ENCODE data around the gene NAP1L1. TPM values are rescaled to one million over a fixed set of nuclear protein-coding genes. Genes with fewer than 3 reads are reported as not detected.

NAP1L1 gene
- total RNA-seq, 1 experiment from 2014 or later: 837 TPM

DNA sequence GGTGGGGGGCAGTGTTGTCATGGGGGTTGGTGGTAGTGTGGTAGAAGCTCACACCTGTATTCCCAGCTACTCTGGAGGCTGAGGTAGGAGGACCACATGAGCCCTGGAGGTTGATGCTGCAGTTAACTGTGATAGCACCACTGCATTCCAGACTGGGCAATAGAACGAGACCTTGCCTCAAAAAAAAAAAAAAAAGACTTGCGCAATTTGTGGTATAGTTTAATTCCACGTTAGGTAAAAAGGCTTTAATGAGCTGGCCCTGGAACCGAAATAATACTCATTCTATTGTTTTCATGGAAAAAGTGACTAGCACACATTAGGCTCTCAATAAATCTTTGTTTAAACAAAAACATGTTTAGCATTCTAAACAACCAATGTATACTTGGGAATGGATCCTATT is 25.4 kb upstream of the NAP1L1 start:
- CTCF ChIA-PET: no interaction called here
- Histone ChIP-seq H3K4me1 (ENCODE audit: insufficient read depth, low read length, poor library complexity, severe bottlenecking) (no peaks in the 10 kb centered on the region), H3K36me3 (ENCODE audit: insufficient read depth, low read length, poor library complexity, severe bottlenecking) (no peaks in the 10 kb centered on the region), H3K27me3 (replicated peaks; ENCODE audit: insufficient read depth, low read depth, low read length, poor library complexity) (no peaks in the 10 kb centered on the region), H3K4me3 (ENCODE audit: low read depth, low read length, poor library complexity, severe bottlenecking) (no peak overlapping the region), H3K9me3 (ENCODE audit: low read depth, low read length, poor library complexity, severe bottlenecking) (no peaks in the 10 kb centered on the region), H3K27ac (ENCODE audit: low read depth, low read length, poor library complexity, severe bottlenecking) (no peak overlapping the region)
- TF ChIP-seq, protein P1, sequence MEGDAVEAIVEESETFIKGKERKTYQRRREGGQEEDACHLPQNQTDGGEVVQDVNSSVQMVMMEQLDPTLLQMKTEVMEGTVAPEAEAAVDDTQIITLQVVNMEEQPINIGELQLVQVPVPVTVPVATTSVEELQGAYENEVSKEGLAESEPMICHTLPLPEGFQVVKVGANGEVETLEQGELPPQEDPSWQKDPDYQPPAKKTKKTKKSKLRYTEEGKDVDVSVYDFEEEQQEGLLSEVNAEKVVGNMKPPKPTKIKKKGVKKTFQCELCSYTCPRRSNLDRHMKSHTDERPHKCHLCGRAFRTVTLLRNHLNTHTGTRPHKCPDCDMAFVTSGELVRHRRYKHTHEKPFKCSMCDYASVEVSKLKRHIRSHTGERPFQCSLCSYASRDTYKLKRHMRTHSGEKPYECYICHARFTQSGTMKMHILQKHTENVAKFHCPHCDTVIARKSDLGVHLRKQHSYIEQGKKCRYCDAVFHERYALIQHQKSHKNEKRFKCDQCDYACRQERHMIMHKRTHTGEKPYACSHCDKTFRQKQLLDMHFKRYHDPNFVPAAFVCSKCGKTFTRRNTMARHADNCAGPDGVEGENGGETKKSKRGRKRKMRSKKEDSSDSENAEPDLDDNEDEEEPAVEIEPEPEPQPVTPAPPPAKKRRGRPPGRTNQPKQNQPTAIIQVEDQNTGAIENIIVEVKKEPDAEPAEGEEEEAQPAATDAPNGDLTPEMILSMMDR (conservative IDR thresholded peaks at IDR 0.05; ENCODE audit: low read depth, low read length): no peak
- no peak for TF ChIP-seq EZH2 (IDR thresholded peaks at IDR 0.05; ENCODE audit: borderline replicate concordance, low read depth, low read length, poor library complexity, severe bottlenecking)
- no TSS peak for BruUV-seq (replicated peaks)
- intact Hi-C loops (cut with micrococcal nuclease; ENCODE audit: unreplicated experiment): no loop called here
- POLR2A ChIA-PET (ENCODE audit: low non-redundant PET): no interaction called here
- no peak for DNase-seq (ENCODE audit: low spot score)

DNA sequence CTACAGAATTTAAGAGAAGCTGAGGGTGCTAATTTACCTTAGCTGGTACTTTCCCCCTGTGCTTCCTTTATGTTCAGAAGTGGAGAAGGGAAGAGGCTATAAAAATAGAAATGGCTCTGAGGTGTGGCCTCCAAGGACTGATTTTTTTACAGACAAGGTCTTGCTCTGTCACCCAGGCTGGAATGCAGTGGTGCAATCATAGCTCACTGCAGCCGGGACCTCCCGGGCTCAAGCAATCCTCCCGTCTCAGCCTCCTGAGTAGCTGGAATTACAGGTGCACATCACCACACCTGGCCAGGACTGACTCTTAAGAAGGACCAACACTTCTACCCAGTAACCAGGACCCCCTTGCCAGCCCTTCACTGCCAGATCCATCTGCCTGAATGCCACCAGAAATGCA is 23.9 kb upstream of the NAP1L1 start:
- intact Hi-C loops (cut with micrococcal nuclease; ENCODE audit: unreplicated experiment): no loop called here
- CTCF ChIA-PET: no interaction called here

DNA sequence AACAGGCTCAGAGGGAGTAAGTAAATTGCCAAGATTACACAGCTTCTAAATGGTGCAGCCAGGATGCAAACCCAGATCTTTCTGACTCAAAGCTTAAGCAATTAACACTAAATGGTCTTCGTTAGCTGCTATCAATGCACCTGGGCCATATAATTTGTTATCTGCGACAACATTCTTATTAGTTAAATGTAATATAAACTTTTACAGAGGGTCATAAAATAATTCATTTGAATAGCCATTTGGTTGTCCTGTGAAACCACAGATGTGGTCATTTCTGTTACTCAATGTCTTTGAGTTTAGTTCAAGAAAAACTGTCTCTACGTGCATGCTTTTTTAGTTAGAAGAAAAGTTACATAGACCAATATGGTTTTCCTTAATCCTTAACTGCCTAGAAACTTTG is 22.1 kb upstream of the NAP1L1 start:
- ChIA-PET CTCF (no interaction called here), POLR2A (ENCODE audit: low non-redundant PET) (no interaction called here)
- BruUV-seq (replicated peaks): no TSS peak
- TF ChIP-seq, protein P1 (conservative IDR thresholded peaks at IDR 0.05; ENCODE audit: low read depth, low read length): no peak
- TF ChIP-seq EZH2 (IDR thresholded peaks at IDR 0.05; ENCODE audit: borderline replicate concordance, low read depth, low read length, poor library complexity, severe bottlenecking): no peak
- H3K9me3 ChIP-seq (ENCODE audit: low read depth, low read length, poor library complexity, severe bottlenecking): no peaks in the 10 kb centered on the region
- no peaks in the 10 kb centered on the region for H3K36me3 ChIP-seq (ENCODE audit: insufficient read depth, low read length, poor library complexity, severe bottlenecking)
- H3K4me1 ChIP-seq (ENCODE audit: insufficient read depth, low read length, poor library complexity, severe bottlenecking): no peaks in the 10 kb centered on the region
- H3K27ac ChIP-seq (ENCODE audit: low read depth, low read length, poor library complexity, severe bottlenecking): no peak overlapping the region
- no peaks in the 10 kb centered on the region for H3K27me3 ChIP-seq (replicated peaks; ENCODE audit: insufficient read depth, low read depth, low read length, poor library complexity)
- DNase-seq (ENCODE audit: low spot score): no peak
- H3K4me3 ChIP-seq (ENCODE audit: low read depth, low read length, poor library complexity, severe bottlenecking): no peak overlapping the region
- intact Hi-C loops (cut with micrococcal nuclease; ENCODE audit: unreplicated experiment): no loop called here

More for the DNA sequence above, 23.9 kb upstream of the NAP1L1 start:
- no peaks in the 10 kb centered on the region for H3K4me1 ChIP-seq (ENCODE audit: insufficient read depth, low read length, poor library complexity, severe bottlenecking)
- H3K27me3 ChIP-seq (replicated peaks; ENCODE audit: insufficient read depth, low read depth, low read length, poor library complexity): no peaks in the 10 kb centered on the region
- H3K36me3 ChIP-seq (ENCODE audit: insufficient read depth, low read length, poor library complexity, severe bottlenecking): no peaks in the 10 kb centered on the region
- no peak overlapping the region for H3K27ac ChIP-seq (ENCODE audit: low read depth, low read length, poor library complexity, severe bottlenecking)
- no peak overlapping the region for H3K4me3 ChIP-seq (ENCODE audit: low read depth, low read length, poor library complexity, severe bottlenecking)
- BruUV-seq (replicated peaks): no TSS peak
- POLR2A ChIA-PET (ENCODE audit: low non-redundant PET): no interaction called here
- no peak for DNase-seq (ENCODE audit: low spot score)
- TF ChIP-seq, protein P1 (conservative IDR thresholded peaks at IDR 0.05; ENCODE audit: low read depth, low read length): no peak
- TF ChIP-seq EZH2 (IDR thresholded peaks at IDR 0.05; ENCODE audit: borderline replicate concordance, low read depth, low read length, poor library complexity, severe bottlenecking): no peak
- H3K9me3 ChIP-seq (ENCODE audit: low read depth, low read length, poor library complexity, severe bottlenecking): no peaks in the 10 kb centered on the region

Data from A673 (cell line).